ENCODE data around the gene CEACAM7.

DNA sequence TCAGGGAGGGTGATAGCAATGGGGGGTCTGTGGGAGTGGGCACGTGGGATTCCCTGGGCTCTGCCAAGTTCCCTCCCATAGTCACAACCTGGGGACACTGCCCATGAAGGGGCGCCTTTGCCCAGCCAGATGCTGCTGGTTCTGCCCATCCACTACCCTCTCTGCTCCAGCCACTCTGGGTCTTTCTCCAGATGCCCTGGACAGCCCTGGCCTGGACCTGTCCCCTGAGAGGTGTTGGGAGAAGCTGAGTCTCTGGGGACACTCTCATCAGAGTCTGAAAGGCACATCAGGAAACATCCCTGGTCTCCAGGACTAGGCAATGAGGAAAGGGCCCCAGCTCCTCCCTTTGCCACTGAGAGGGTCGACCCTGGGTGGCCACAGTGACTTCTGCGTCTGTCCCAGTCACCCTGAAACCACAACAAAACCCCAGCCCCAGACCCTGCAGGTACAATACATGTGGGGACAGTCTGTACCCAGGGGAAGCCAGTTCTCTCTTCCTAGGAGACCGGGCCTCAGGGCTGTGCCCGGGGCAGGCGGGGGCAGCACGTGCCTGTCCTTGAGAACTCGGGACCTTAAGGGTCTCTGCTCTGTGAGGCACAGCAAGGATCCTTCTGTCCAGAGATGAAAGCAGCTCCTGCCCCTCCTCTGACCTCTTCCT is 9.3 kb upstream of the CEACAM7 start:
- TF ChIP-seq, protein P1, sequence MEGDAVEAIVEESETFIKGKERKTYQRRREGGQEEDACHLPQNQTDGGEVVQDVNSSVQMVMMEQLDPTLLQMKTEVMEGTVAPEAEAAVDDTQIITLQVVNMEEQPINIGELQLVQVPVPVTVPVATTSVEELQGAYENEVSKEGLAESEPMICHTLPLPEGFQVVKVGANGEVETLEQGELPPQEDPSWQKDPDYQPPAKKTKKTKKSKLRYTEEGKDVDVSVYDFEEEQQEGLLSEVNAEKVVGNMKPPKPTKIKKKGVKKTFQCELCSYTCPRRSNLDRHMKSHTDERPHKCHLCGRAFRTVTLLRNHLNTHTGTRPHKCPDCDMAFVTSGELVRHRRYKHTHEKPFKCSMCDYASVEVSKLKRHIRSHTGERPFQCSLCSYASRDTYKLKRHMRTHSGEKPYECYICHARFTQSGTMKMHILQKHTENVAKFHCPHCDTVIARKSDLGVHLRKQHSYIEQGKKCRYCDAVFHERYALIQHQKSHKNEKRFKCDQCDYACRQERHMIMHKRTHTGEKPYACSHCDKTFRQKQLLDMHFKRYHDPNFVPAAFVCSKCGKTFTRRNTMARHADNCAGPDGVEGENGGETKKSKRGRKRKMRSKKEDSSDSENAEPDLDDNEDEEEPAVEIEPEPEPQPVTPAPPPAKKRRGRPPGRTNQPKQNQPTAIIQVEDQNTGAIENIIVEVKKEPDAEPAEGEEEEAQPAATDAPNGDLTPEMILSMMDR (conservative IDR thresholded peaks at IDR 0.05): no peak
- no peak for TF ChIP-seq EZH2 (IDR thresholded peaks at IDR 0.05; ENCODE audit: low read depth)
